ENCODE data around the gene SLC46A1. TPM values are rescaled to one million over a fixed set of nuclear protein-coding genes. Genes with fewer than 3 reads are reported as not detected.

Gene SLC46A1
- total and polyA plus RNA-seq, 2 of the 8 experiments (the other 6 are each of a cell fraction or from before 2014, with no cell fraction given), result 5.3 to 8.7 TPM

- TF ChIP-seq, protein P1, sequence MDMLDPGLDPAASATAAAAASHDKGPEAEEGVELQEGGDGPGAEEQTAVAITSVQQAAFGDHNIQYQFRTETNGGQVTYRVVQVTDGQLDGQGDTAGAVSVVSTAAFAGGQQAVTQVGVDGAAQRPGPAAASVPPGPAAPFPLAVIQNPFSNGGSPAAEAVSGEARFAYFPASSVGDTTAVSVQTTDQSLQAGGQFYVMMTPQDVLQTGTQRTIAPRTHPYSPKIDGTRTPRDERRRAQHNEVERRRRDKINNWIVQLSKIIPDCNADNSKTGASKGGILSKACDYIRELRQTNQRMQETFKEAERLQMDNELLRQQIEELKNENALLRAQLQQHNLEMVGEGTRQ (IDR thresholded peaks at IDR 0.05; ENCODE audit: low read length), result peak; percentile 91
- TF ChIP-seq ATF3 (IDR thresholded peaks at IDR 0.05; ENCODE audit: insufficient read depth, low read depth, low read length), result peak; percentile 66; the same call in 1 of the 2 replicates
Measured at GRCh38 chr17:28371245-28372202, 34.5 kb downstream of the SLC46A1 start, which contains the start of gene SARM1 (continued).
